ENCODE measurements around the gene ERP27. TPM values are rescaled to one million over a fixed set of nuclear protein-coding genes. Genes with fewer than 3 reads are reported as not detected.

Gene ERP27
- 0.18 TPM in 1 of 2 replicates, not detected in the other for total RNA-seq (ENCODE audit: low replicate concordance)

- no peak for DNase-seq (ENCODE audit: low read depth)
- no peak for TF ChIP-seq CTCF (IDR thresholded peaks at IDR 0.05; ENCODE audit: insufficient read depth, low read length)
- no peak within 1 kb of the TSS for H3K4me3 ChIP-seq (ENCODE audit: low read depth, low read length)
Measured at GRCh38 chr12:14938301-14938700, at the start of gene ERP27. Gene ERP27 (minus strand): TSS chr12:14938537. CDS start chr12:14938508, 29 bp downstream.

DNA sequence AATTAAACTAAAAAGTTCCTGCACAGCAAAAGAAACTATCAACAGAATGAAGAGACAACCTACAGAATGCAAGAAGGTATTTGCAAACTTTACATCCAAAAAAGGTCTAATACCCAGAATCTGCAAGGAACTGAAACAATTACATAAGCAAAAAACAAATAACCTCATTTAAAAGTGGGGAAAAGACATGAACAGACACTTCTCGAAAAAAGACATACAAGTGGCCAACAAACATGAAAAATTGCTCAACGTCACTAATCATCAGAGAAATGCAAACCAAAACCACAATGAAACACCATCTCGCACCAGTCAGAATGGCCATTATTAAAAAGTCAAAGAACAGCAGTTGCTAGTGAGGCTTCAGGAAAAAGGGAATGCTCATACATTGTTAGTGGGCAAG is 49.7 kb upstream of the ERP27 start:
- no peak for DNase-seq (ENCODE audit: low read depth)
- TF ChIP-seq CTCF (IDR thresholded peaks at IDR 0.05; ENCODE audit: insufficient read depth, low read length), result no peak
- H3K4me3 ChIP-seq (ENCODE audit: low read depth, low read length), result no peak overlapping the region

GRCh38 chr12:14986449-14986848 is 48.1 kb upstream of the ERP27 start:
- DNase-seq (ENCODE audit: low read depth), result no peak
- no peak overlapping the region for H3K4me3 ChIP-seq (ENCODE audit: low read depth, low read length)
- no peak for TF ChIP-seq CTCF (IDR thresholded peaks at IDR 0.05; ENCODE audit: insufficient read depth, low read length)

- H3K4me3 ChIP-seq (ENCODE audit: low read depth, low read length), result no peak overlapping the region
- no peak for TF ChIP-seq CTCF (IDR thresholded peaks at IDR 0.05; ENCODE audit: insufficient read depth, low read length)
- DNase-seq (ENCODE audit: low read depth), result no peak
Measured at GRCh38 chr12:14984766-14985285, 46.5 kb upstream of the ERP27 start.

DNA sequence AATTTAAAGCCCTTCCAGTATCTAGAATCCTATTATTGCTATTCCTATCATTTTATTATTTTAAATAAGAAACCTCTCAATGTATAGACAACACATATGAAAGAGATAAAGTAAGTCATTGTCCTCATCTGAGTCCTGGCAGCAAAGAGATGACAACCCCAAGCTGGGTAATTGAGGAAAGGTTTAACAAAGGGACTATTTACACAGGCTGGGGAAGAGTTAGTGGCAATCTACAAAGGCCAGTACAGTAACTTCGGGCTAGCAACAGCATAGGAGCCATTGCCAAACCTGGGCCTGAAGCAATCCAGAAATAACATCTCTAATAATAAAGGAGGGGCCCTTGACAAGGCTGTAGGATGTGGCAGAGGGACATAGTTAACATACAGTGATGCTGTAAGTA is 45.7 kb upstream of the ERP27 start:
- H3K4me3 ChIP-seq (ENCODE audit: low read depth, low read length), result no peak overlapping the region
- no peak for DNase-seq (ENCODE audit: low read depth)
- TF ChIP-seq CTCF (IDR thresholded peaks at IDR 0.05; ENCODE audit: insufficient read depth, low read length), result no peak

DNA sequence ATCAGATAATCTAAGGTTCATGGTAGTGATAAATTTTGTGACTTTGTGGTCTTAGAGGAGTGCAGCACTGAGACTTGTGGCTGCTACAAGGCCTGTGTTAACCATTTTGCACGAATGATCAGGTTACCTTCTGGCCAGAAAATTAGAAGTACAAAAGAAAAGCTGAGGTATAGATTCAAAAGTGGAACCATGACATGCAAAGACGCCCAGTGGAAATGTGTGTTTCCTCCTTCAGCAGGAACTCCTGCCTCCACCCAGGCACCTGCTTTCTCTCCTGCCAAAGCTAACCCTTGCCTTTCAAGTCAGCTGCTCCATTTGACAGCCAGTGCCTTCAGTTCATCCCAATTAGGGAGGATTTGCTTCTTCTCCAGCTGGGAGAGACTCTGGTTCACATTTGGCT is 44.7 kb upstream of the ERP27 start:
- no peak overlapping the region for H3K4me3 ChIP-seq (ENCODE audit: low read depth, low read length)
- TF ChIP-seq CTCF (IDR thresholded peaks at IDR 0.05; ENCODE audit: insufficient read depth, low read length), result no peak
- DNase-seq (ENCODE audit: low read depth), result no peak

DNA sequence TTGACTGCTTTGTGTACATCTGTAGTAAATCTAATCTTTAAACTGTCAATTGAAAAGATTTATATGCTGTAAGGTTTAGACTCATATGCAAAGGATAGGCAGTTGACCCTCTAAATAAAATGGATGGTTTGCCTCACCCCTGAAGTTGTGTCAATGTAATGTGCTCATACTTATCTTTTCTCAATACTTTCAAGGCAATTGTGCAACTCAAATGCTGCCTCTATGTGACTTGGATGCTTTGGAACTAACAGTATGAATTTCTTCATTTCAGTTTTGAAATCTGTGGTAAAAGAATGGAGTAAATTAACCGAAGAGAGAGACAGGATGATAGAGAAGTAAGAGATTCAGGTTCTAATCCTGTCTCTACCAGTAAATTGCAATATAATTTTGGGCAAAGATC is 44.2 kb upstream of the ERP27 start:
- no peak overlapping the region for H3K4me3 ChIP-seq (ENCODE audit: low read depth, low read length)
- TF ChIP-seq CTCF (IDR thresholded peaks at IDR 0.05; ENCODE audit: insufficient read depth, low read length), result no peak
- DNase-seq (ENCODE audit: low read depth), result peak; percentile 36
